HEK293 (cell line): ENCODE results near the gene GPR152.

Source experiments
- CTCF ChIA-PET: fragments of 350-600 bp; formaldehyde crosslinking; extraction: SDS; loops from one replicate; lab custom pipeline; 2021; ENCODE audit warnings: antibody characterized with exemption; lab: Yijun Ruan, JAX
- POLR2A ChIA-PET: fragments of 300-600 bp; formaldehyde crosslinking; extraction: SDS; loops from one replicate; lab custom pipeline; 2020; ENCODE audit warnings: antibody characterized with exemption, inconsistent platforms; lab: Yijun Ruan, JAX
- H3K27ac ChIP-seq: fragments of 200-500 bp; sonication (Bioruptor generic); 2 replicates; pipeline ENCODE4 v1.5.1; 2014; ENCODE audit warnings: low read depth, low read length, control low read depth, inconsistent platforms; ENCODE audit errors: extremely low read depth
- H3K36me3 ChIP-seq, 2 experiments: fragments of 200-500 bp in 1 of 2; sonication (Bioruptor generic) in 1 of 2; 1 replicate in 1 of 2; 2 replicates in 1 of 2; pipeline ENCODE4 v1.5.1; 2014 to 2017; ENCODE audit warnings: inconsistent platforms in 2 of 2, low read length in 2 of 2; ENCODE audit not compliant: control insufficient read depth in 2 of 2, insufficient read depth in 1 of 2
- H3K4me1 ChIP-seq: fragments of 200-500 bp; sonication (Bioruptor generic); 2 replicates; pipeline ENCODE4 v1.5.1; 2014; ENCODE audit warnings: mild to moderate bottlenecking, low read length, inconsistent platforms; ENCODE audit not compliant: control insufficient read depth, insufficient read depth
- H3K4me3 ChIP-seq: 2 replicates; pipeline ENCODE4 v1.5.1; 2011; ENCODE audit warnings: low read depth, mild to moderate bottlenecking, control low read depth, low read length, moderate library complexity
- H3K9me3 ChIP-seq: fragments of 200-500 bp; sonication (Bioruptor generic); 2 replicates; pipeline ENCODE4 v1.5.1; 2014; ENCODE audit warnings: low read depth, low read length, inconsistent platforms; ENCODE audit not compliant: control insufficient read depth, insufficient read depth
- ELK4 ChIP-seq: IDR thresholded peaks from 2 replicates; pipeline ENCODE4 v1.6.1; 2011; ENCODE audit warnings: mild to moderate bottlenecking, low read depth, low read length, borderline replicate concordance
- GLIS1 ChIP-seq: fragments of 450-650 bp; formaldehyde crosslinking; IDR thresholded peaks from 2 replicates; pipeline ENCODE4 v1.5.1; 2016; ENCODE audit warnings: missing biosample characterization, missing genetic modification characterization
- KLF1 ChIP-seq: fragments of 450-650 bp; formaldehyde crosslinking; IDR thresholded peaks from 2 replicates; pipeline ENCODE4 v1.5.1; 2016; ENCODE audit warnings: missing biosample characterization, missing genetic modification characterization
- KLF9 ChIP-seq: fragments of 450-650 bp; formaldehyde crosslinking; IDR thresholded peaks from 2 replicates; pipeline ENCODE4 v1.5.1; 2016; ENCODE audit warnings: missing biosample characterization, missing genetic modification characterization, low read depth
- OSR2 ChIP-seq: fragments of 450-650 bp; formaldehyde crosslinking; IDR thresholded peaks from 2 replicates; pipeline ENCODE4 v1.5.1; 2016; ENCODE audit warnings: missing biosample characterization, missing genetic modification characterization
- PRDM1 ChIP-seq: fragments of 450-650 bp; formaldehyde crosslinking; IDR thresholded peaks from 2 replicates; pipeline ENCODE4; 2016; ENCODE audit warnings: missing biosample characterization, missing genetic modification characterization
- REST ChIP-seq: fragments of 450-650 bp; formaldehyde crosslinking; IDR thresholded peaks from 2 replicates; pipeline ENCODE4 v1.5.1; 2016; ENCODE audit warnings: missing biosample characterization, missing genetic modification characterization
- SALL2 ChIP-seq: fragments of 450-650 bp; formaldehyde crosslinking; IDR thresholded peaks from 2 replicates; pipeline ENCODE4 v1.5.0; 2017; ENCODE audit warnings: missing biosample characterization, mild to moderate bottlenecking, missing genetic modification characterization, borderline replicate concordance
- TCF7L2 ChIP-seq: IDR thresholded peaks from 2 replicates; pipeline ENCODE4 v1.6.1; 2011; ENCODE audit warnings: low read depth, mild to moderate bottlenecking, inconsistent platforms, low read length, moderate library complexity, borderline replicate concordance
- ZBTB17 ChIP-seq: fragments of 450-650 bp; formaldehyde crosslinking; IDR thresholded peaks from 2 replicates; pipeline ENCODE4 v1.5.1; 2016; ENCODE audit warnings: missing biosample characterization, missing genetic modification characterization
- ZBTB20 ChIP-seq: fragments of 450-650 bp; formaldehyde crosslinking; IDR thresholded peaks from 2 replicates; pipeline ENCODE4 v1.5.1; 2016; ENCODE audit warnings: missing biosample characterization, missing genetic modification characterization
- ZFHX2 ChIP-seq: fragments of 450-650 bp; formaldehyde crosslinking; conservative IDR thresholded peaks from 2 replicates; pipeline ENCODE4 v1.5.1; 2016; ENCODE audit warnings: missing biosample characterization, missing genetic modification characterization
- ZFP69B ChIP-seq: fragments of 450-650 bp; formaldehyde crosslinking; IDR thresholded peaks from 2 replicates; pipeline ENCODE4 v1.5.1; 2016; ENCODE audit warnings: missing biosample characterization, missing genetic modification characterization
- ZNF184 ChIP-seq: fragments of 450-650 bp; IDR thresholded peaks from 2 replicates; pipeline ENCODE4 v1.5.1; 2018; ENCODE audit warnings: missing biosample characterization, mild to moderate bottlenecking, missing genetic modification characterization
- ZNF19 ChIP-seq: fragments of 450-650 bp; formaldehyde crosslinking; IDR thresholded peaks from 2 replicates; pipeline ENCODE4; 2016; ENCODE audit warnings: missing biosample characterization, missing genetic modification characterization, low read depth
- ZNF366 ChIP-seq: fragments of 450-650 bp; formaldehyde crosslinking; conservative IDR thresholded peaks from 2 replicates; pipeline ENCODE4 v1.5.1; 2016; ENCODE audit warnings: missing biosample characterization, missing genetic modification characterization
- ZNF530 ChIP-seq: fragments of 450-650 bp; formaldehyde crosslinking; IDR thresholded peaks from 2 replicates; pipeline ENCODE4 v1.5.1; 2016; ENCODE audit warnings: low read depth, missing biosample characterization, missing genetic modification characterization
- ZNF600 ChIP-seq: fragments of 450-650 bp; formaldehyde crosslinking; IDR thresholded peaks from 2 replicates; pipeline ENCODE4 v1.5.1; 2016; ENCODE audit warnings: missing biosample characterization, missing genetic modification characterization
- TF ChIP-seq, protein P1 (sequence below): fragments of 450-650 bp; formaldehyde crosslinking; IDR thresholded peaks from 2 replicates; pipeline ENCODE4 v1.5.1; 2016; ENCODE audit warnings: missing biosample characterization, missing genetic modification characterization
- TF ChIP-seq, protein P2 (sequence below): fragments of 450-650 bp; formaldehyde crosslinking; IDR thresholded peaks from 2 replicates; pipeline ENCODE4 v1.5.1; 2016; ENCODE audit warnings: missing biosample characterization, missing genetic modification characterization, low read depth
- TF ChIP-seq, protein P3 (sequence below): fragments of 450-650 bp; IDR thresholded peaks from 2 replicates; pipeline ENCODE4 v1.5.1; 2018; ENCODE audit warnings: missing biosample characterization, missing genetic modification characterization

GPR152 gene

DNA sequence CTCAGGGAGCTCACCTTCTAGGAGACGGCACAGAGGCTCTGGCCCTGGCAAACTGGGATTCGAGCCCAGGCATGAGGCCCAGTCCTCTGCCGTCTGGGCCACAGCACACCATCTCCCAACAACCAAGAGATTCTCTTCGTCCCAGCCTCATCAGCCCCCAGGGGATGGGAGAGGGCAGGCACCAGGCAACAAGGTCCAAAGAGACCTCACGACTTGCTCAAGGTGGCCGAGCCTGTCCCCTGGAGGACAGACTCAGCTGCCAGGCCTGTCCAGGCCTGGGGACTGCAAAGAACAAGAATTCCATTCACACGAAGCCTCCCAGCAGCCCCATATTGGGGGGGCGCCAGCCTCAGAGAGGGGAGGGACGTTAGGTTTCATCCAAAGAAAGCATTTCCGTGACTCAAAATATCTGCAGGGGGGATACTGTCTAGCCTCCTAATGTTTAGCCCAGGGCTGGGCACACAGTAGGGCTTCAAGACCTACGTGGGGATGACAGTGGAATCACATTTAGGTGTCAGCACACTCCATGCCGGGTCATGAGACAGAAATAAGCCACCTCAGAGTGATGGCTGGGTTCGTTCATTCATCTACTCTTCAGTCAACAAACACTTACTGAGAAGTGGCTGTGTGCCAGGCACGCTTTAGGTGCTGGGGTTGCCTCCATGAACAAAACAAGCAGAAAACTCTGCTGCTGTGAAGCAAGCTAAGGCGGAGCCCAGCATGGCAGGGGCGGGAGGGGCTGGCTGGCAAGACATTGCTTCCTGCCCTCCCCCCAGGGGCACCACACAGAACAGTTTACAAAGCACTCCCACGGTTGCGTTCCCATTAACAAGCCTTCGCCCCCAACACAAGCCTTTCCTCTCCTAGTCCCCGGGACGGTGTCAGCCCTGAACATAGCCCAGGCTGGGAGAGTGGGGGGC is 35.9 kb downstream of the GPR152 start (continued):
- TF ChIP-seq OSR2 (tag by site-specific recombination) (peak; percentile 68; the same call in 1 of the 2 replicates), KLF9 (tag by site-specific recombination) (no peak), REST (no peak), KLF1 (tag by site-specific recombination) (peak; percentile 59), GLIS1 (tag by site-specific recombination) (peak; percentile 70), ZNF530 (no peak), ZNF600 (0 out of 2 replicates have a peak, but pooled peaks have one; percentile 29), ZBTB17 (tag by site-specific recombination) (peak; percentile 90), ZNF366 (no peak)
- TF ChIP-seq, protein P1, sequence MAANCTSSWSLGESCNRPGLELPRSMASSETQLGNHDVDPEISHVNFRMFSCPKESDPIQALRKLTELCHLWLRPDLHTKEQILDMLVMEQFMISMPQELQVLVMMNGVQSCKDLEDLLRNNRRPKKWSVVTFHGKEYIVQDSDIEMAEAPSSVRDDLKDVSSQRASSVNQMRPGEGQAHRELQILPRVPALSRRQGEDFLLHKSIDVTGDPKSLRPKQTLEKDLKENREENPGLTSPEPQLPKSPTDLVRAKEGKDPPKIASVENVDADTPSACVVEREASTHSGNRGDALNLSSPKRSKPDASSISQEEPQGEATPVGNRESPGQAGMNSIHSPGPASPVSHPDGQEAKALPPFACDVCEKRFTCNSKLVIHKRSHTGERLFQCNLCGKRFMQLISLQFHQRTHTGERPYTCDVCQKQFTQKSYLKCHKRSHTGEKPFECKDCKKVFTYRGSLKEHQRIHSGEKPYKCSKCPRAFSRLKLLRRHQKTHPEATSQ = no peak
- TF ChIP-seq, protein P2, sequence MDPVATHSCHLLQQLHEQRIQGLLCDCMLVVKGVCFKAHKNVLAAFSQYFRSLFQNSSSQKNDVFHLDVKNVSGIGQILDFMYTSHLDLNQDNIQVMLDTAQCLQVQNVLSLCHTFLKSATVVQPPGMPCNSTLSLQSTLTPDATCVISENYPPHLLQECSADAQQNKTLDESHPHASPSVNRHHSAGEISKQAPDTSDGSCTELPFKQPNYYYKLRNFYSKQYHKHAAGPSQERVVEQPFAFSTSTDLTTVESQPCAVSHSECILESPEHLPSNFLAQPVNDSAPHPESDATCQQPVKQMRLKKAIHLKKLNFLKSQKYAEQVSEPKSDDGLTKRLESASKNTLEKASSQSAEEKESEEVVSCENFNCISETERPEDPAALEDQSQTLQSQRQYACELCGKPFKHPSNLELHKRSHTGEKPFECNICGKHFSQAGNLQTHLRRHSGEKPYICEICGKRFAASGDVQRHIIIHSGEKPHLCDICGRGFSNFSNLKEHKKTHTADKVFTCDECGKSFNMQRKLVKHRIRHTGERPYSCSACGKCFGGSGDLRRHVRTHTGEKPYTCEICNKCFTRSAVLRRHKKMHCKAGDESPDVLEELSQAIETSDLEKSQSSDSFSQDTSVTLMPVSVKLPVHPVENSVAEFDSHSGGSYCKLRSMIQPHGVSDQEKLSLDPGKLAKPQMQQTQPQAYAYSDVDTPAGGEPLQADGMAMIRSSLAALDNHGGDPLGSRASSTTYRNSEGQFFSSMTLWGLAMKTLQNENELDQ (tag by site-specific recombination) = no peak

DNA sequence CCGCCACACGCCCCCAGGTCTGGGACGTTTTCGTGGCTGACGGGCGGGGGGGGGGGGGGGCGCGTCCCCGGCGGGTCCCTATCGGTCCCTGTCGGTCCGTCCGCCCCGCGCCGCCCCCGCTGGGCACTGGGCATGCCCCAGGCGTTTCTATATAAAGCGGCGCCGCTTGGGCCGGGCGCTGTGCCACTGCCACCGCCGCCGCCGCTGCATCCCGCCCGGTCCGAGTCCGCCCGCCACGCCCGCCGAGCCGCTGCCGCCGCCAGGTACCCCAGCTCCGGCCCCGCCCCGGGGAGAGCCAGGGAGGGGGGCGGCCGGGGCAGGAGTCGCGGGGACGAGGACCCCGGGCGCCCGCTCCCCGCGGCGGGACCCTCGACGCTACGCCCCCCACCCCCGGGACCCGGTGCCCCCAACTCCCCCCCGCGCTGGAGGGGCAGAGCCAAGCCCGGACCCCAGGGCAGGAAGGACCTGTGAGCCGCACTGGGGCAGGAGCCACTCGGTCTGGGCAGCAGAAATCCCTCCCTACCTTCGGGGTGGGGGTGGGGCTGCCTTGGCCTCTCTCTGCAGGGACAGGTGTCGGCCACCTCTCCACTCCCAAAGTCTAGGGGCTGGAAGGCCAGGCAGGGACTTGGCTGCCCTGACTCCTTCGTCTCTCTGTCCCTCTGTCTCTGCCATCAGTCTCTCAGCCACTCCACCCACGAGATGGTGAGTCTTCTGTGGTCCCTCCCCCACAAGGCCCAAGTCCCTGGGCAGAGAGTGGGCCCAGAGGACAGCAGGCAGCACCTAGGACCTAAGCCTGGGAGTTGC is 36.8 kb downstream of the GPR152 start, which contains the start of gene CARNS1:
CARNS1 (plus strand) TSS at position 178 of the 804 bp plus-strand sequence; CDS start at position 700, 522 bp downstream.
- CTCF ChIA-PET = no interaction called here
- H3K4me3 ChIP-seq = peak within 1 kb of the TSS; percentile 9; the same call in 1 of the 2 replicates
- no peaks in the 10 kb centered on the region for H3K36me3 ChIP-seq
- H3K4me1 ChIP-seq = no peaks in the 10 kb centered on the region; the same call in 1 of the 2 replicates
- no peaks in the 10 kb centered on the region for H3K9me3 ChIP-seq
- POLR2A ChIA-PET = no interaction called here
- no peak within 1 kb of the TSS for H3K27ac ChIP-seq
- no peak for TF ChIP-seq ZNF184
- TF ChIP-seq ZFP69B (tag by site-specific recombination) = no peak
- TF ChIP-seq, protein P3, sequence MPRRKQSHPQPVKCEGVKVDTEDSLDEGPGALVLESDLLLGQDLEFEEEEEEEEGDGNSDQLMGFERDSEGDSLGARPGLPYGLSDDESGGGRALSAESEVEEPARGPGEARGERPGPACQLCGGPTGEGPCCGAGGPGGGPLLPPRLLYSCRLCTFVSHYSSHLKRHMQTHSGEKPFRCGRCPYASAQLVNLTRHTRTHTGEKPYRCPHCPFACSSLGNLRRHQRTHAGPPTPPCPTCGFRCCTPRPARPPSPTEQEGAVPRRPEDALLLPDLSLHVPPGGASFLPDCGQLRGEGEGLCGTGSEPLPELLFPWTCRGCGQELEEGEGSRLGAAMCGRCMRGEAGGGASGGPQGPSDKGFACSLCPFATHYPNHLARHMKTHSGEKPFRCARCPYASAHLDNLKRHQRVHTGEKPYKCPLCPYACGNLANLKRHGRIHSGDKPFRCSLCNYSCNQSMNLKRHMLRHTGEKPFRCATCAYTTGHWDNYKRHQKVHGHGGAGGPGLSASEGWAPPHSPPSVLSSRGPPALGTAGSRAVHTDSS (tag by site-specific recombination) = no peak
- no peak for TF ChIP-seq ZNF19 (tag by site-specific recombination)
- TF ChIP-seq ZFHX2 (tag by site-specific recombination) = peak; percentile 75
- no peak for TF ChIP-seq PRDM1
- TF ChIP-seq TCF7L2 = no peak
- no peak for TF ChIP-seq ELK4
- TF ChIP-seq SALL2 (tag by site-specific recombination) = no peak
- no peak for TF ChIP-seq ZBTB20 (tag by site-specific recombination)
